GM21381 (cell line): ENCODE results near the gene ATXN1.
A peak's percentile ranks its signal among the peaks of the same experiment; 100 is the strongest.
"Not testable (repeated sequence)": the region's sequence is repeated elsewhere in the genome, so short reads cannot be mapped to it uniquely, and the experiment has no call there.

ENCODE experiments used
- ATAC-seq: cut with Tn5 transposase; IDR thresholded peaks from one replicate; pipeline ENCODE4 v1.9.1; 2021; ENCODE audit warnings: mild to moderate bottlenecking, moderate library complexity; ENCODE audit not compliant: unreplicated experiment

Gene ATXN1

GRCh38 chr6:16704401-16705045 lies 56.7 kb downstream of the ATXN1 start:
- ATAC-seq, result no peak

DNA sequence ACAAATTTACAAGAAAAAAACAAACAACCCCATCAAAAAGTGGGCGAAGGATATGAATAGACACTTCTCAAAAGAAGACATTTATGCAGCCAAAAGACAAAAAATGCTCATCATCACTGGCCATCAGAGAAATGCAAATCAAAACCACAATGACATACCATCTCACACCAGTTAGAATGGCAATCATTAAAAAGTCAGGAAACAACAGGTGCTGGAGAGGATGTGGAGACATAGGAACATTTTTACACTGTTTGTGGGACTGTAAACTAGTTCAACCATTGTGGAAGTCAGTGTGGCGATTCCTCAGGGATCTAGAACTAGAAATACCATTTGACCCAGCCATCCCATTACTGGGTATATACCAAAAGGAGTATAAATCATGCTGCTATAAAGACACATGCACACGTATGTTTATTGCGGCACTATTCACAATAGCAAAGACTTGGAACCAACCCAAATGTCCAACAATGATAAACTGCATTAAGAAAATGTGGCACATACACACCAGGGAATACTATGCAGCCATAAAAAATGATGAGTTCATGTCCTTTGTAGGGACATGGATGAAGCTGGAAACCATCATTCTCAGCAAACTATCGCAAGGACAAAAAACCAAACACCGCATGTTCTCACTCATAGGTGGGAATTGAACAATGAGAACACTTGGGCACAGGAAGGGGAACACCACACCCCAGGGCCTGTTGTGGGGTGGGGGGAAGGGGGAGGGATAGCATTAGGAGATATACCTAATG lies 58.5 kb downstream of the ATXN1 start:
- not testable (repeated sequence) for ATAC-seq

DNA sequence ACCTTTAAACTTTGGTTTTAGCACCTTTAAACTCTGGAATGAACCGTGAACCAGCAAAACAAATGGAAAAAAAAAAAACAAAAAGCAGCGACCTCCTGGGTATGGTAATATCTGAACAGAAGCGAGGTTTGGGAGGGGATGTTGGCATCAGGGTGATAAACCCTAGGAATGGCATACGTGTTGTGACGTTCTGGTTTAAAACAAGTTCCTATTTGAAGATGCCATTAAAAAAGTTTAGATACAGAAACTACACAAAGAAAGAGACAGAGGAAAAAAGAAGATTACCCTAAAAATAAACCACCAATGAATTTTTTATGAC lies 60.4 kb downstream of the ATXN1 start:
- no peak for ATAC-seq

DNA sequence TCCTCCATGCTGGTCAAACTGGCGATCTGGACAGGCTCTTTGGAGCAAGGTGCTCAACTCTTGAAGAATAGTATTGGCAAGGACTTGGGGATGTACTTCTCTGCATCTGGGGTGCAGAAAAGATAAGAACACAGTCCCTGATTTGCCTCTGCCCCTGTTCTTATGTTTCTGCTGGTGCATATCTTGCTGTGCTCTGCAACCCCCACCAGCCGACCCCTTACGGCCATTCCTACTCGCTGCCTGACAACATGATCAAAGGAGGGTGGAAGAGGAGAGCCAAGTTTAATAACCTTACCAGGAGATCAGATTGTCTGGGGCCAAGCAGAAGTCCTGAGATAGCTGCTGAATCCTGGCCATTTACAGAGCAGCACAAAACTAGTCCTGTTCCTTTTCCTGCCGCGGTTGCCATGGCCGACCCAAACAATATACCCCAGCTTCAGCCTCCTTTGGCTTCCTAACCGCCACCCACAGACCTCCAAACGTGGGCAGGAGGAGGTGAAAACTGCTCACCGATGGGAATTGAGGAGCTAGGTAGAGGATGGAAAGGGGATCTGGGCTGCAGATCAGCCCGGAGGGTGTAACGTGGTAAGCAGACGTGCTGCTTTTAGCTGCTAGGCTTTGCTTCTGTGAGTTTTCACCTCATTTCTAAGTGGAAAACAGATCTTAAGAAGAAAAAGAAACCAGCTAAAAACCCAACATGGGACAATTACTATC lies 60.9 kb downstream of the ATXN1 start:
- ATAC-seq, result no peak

GRCh38 chr6:16698997-16699868 lies 62.0 kb downstream of the ATXN1 start:
- ATAC-seq, result peak; percentile 51

GRCh38 chr6:16698162-16698533 lies 63.1 kb downstream of the ATXN1 start:
- no peak for ATAC-seq

- ATAC-seq, result no peak
Measured at GRCh38 chr6:16697437-16698161, 63.7 kb downstream of the ATXN1 start.

DNA sequence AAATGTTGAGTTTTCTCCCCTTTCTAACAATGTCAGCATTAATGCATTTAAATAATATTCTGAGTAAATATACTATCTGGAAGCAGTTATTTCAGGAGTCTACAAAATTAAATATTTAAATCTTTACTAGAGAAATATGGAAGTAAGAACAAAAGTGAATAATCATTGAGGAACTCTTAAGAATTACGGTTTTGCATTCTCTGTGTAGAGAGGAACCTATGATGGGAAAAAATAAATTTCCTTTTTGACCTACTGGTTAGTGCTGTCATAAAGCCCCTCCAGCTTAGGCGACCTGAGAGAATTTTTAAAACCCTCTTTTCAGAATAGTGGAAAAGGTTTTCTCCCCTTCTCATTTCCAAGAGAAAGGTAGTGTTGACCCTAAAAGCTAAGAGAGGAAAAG lies 64.8 kb downstream of the ATXN1 start:
- no peak for ATAC-seq

DNA sequence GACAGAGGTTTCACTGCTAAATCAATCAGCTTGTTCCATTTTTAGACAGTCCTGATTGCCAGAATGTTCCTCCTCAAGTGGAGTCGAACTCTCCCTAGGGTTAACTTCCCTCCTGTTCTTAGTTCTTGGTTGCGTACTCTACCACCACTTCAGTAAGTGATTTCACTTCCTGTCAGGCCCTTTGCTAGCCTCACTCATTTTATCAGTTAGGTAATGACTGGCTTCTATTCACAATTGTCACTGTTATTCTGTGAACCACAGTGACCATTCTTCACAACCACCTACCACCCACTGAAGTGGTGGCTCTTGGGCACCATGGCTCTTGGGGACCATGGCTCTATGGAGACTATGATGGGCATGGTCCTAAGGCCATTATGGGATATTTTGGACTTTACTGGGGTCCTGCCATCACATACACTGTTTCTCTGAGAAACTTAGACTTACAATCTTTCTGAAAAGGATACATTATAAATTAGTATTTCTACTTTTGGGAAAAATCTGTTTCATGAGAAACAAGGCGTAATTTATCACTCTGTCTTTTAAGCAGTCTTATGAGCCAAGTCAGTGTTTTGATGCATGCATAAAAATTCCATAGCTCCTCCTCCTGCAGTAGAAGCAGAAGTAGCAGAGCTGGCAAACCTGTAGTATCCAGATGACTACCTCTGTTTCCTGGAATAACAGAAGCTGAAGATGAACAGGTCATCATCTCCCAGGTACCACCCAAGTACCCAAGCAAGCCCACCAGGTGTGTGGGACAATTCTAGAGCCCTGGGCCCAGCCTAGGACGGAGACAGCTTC lies 66.3 kb downstream of the ATXN1 start:
- peak; percentile 47 for ATAC-seq

DNA sequence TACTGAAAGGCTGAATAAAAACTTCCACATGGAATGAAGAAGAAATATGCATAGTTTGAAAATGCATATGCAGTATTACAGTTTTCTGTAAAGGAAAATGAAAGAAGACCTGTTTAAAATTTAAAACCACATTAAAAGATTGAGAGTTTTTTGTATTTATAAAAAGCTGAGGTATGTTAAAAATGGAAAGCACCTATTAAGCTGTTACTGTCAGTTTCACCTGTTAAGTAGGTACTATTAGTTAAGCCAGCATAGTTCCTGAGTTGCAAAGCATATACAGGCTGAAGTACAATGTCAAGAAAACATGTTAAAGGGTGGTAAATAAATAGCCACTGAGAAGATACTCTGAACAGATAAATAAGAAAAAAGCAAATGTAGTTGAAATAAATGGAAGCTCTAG lies 69.9 kb downstream of the ATXN1 start:
- ATAC-seq, result no peak

DNA sequence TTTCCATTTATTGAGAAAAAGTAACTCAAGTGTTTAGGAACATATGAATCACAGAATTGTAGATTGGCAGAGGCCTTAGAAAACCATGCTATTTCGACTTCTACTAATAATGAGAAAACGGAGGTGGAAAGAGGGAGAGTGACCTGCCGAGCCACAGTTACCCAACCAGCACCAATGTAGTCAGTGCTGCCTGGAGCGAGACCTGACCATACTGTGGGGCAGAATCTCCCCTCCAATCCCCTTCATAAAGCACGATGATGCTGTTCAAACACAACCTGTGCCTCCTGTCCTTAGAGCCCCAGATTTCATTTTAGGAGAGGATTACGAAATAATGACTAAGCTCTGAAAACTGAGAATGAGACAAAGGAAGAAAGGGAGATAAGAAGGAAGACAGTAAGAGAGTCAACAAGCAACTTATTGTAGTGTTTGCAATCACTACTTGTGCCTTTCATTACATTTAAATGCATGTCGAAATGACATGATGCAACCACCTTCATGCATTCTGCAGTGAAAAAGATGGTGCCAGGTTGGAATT lies 70.6 kb downstream of the ATXN1 start:
- ATAC-seq, result peak; percentile 79

GRCh38 chr6:16689788-16690607 lies 71.3 kb downstream of the ATXN1 start:
- no peak for ATAC-seq

DNA sequence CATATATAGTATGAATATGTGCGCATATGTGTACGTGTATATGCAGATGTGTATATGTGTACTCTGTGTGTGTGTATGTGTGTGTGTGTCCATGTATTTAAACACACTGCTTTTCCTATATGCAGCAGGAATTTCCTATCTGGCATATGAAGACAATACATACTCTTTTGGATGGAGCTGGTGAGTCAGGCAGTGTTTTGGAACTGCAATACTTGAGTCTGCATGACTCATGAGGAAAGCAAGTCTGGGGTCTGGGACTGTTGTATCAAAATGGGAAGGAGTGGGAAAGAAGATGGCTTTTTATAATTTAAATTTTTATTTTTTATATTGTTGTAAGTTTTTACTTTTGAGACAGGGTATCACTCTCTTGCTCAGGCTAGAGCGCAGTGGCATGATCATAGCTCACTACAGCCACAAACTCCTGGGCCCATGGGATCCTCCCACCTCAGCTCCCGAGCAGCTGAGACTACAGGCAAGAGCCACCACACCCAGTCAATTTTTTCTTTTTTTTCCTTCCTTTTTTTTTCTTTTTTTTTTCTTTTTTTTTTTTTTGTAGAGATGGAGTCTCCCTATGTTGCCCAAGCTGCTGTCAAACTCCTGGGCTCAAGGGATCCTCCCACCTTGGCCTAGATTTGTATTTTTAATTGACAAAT lies 72.2 kb downstream of the ATXN1 start:
- ATAC-seq, result no peak

DNA sequence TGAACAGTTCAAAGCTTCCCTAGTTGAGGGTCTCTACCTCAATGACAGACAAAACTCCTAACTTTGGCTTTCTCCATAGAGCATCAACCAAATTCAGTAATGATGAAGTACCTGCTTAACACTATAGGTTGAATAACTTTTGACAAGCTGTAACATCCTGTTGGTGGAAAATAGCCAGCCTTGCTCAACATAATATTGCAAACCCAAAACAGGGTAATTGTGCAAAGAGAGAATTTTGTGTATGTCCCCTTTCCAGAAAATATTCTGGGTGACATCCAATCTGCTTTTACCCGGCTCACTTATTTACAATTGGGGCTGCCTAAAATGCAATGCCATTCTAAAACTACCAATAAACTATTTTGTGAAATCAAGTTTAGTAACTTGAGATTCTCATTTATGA lies 72.8 kb downstream of the ATXN1 start:
- ATAC-seq, result no peak

DNA sequence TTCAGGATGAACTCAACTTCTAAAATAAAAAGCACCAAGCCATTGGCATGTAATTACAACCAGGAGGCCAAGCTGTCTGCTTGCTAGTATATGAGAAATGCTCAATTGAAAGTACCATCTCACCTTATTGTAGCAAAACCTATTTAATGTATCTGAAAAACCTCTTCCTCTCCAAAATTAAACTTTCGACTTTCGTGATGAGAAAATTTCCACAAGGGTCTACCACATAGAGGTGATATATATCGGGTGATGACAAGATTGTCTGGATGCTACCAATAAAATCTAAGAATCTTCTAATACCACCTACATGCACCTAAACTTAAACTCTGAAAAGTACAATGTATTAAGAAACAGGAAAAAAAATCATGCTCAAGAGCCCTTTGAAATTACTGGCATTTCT lies 74.2 kb downstream of the ATXN1 start:
- no peak for ATAC-seq

DNA sequence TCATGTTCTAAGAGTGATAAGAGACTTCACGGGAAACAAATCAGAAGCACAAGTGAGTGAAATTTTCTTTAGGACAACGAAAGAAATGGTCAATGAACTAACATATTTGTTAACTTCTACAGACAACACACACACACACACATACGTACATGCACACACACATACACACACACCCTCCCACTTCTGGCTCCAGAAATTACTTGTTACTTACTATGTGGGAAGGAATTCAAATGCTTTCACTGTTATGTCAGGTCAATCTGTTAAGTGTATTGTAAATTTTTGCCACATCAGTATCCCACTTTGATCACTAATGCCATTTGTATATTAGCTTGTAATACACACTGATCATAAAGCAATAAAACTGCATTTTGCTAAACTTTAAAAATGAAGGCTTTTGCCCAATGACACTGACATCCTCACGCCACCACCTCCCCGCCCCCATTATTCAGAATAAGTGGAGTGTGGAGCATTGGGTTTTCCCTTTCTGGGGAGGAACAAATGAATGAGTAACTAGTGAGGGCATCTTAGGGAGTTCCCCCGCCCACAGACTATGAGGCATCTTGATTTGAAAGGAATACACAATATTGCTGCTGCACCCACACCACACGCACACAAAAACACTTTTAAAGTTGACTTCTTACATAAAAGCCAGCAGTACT lies 76.2 kb downstream of the ATXN1 start:
- ATAC-seq, result peak; percentile 69

DNA sequence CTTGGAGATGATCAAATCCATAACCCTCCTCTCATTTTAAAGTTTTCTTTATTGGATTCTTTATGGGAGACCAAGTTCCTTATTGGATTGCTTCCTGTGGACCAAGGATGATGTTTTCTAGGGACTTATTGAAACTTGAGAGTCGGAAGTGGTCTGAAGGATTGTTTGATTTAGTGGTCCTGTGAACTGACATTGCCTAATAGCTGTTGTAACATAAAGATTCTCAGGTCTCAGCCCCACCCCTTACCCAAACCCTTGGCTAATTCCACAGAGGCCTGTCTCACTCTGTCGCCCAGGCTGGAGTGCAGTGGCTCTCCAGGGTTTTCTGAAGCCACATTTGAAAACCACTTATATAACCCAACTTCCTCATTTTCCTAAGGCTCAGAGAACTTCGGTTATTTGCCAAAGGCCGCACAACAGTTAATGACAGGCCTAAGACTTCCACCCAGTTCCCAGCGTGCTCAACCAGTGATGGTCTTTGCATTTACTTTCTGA lies 77.0 kb downstream of the ATXN1 start:
- ATAC-seq, result no peak
